Activated T-cell treated with anti-CD3 and anti-CD28 coated beads for 4 hours (primary cell): ENCODE data around the gene RABAC1.
A peak's percentile ranks its signal among the peaks of the same experiment; 100 is the strongest.
"Not testable (repeated sequence)": the region's sequence is repeated elsewhere in the genome, so short reads cannot be mapped to it uniquely, and the experiment has no call there.

Experiments
- DNase-seq: peaks from one replicate; pipeline ENCODE4 v3.0.0-alpha.2; 2020

The RABAC1 gene

DNA sequence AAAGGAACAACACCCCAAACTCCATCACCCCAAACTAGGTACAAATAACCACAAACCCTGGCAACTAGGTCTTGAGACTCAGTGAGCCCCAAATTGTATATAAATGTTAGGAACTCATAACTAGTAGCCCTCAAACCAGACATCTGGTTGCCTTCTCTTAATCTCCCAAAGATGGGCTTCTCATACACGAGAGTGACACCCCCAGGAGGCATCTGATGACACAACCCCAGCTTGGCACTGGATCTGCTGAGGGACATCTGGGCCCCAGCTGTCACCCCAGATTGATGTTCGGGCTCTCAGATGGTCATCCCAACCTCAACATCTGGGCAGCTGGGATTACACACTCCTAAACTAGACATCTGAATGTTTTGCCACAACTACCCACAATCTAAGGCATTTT, 14.8 kb downstream of the RABAC1 start:
- DNase-seq = no peak

DNA sequence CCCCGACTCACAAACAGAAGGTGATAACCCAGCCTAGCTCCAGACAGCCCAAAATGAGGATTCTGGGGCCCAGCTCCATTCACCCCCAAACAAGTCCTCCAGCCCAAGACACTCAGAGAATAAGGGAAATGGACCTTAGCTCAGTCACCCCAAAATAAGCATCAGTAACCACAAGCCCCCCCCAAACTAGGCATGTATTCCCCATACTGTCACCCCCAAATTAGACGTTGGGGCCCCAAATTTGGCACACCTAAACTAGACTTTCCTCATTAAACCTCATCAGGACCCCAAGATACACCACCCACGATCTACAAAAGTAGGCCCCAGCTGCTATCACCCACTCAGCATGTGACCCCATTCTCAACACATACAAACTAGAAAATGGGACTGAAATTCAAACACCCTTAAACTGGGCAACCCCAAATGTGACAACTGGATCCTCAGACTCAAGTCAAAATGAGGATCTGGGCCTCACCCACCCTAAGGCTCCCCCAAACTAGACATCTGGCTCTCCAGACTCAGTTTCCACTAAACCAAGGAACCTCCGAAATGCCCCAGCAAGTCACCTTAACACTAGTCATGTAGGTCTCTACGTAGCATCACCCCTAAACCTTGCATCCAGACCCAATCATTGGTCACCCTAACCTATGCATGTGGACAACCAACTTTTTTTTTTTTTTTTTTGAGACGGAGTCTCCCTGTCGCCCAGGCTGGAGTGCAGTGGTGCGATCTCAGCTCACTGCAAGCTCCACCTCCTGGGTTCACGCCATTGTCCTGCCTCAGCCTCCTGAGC, 17.5 kb downstream of the RABAC1 start:
- no peak for DNase-seq

DNA sequence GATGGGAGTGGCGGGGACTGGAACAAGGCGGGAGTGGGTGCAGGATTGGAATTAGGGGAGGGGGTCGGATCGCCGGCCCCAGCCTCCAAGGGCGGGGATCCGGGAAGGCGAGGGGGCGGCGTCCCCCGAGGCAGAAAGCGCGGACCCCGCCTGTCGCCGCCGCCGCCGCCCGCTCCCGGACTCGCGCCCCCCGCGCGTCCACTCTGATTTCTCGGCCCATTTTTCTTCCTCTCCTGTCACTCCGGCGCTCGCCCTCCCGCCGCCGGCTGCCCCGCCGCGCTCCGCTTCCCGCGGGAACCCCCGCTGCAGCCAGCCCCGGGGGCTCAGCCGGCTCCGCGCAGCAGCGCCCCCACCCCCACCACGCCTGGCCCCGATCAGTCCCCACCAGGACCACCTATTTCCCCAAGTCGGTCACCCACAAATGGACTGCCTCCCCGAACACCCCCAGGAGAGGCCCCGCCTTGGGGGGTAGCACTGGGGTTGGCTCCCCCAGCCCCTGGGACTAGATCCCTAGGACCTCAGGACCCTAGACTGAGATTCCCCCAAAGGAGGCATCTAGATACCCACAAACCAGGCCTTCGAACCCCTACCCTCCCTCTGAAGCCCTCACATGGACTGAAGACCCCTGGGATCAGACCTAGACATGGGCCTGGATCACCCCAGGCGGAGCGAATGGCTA, 18.3 kb downstream of the RABAC1 start:
- DNase-seq = no peak

DNA sequence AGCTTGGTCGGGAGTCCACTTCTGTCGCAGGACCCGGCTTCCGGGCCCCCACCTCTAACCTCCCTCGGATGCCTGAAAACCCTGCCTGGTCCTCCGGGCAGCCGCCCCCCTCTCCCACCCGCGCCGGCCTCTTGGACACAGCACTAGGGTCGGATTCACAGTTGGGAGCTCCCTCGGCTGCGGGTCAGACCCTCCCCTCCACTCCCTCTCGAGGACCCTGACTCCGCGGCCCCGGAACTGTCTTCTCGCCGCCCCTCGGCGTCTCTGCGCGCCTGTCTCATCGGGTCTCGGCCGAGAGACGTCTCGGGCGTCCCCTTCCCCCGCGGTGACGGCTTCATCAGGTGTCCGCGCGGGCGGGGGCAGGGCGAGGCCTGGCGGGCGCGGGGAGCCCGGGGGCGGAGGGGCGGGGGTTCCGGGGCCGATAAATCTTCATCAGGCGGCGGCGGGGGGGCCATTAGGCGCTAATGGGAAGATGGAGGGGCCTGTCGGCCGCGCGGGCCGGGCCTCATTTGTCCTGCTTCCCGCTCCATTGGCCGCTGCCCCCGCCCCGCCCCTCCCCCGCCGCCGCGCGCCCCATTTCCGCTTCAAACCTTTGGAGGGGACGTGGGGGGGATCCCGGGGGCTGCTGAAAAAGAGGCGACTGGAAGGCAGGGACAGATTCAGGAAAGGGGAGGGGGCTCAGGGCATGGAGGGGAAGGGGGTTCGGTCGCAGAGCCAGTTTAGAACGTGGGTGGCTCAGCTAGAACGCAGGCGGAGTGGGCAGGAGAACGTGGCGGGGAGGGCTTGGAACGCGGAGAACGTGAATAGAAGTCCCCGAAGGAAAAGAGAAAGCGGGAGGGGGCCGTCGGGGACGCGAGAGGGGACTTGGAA, 19.0 kb downstream of the RABAC1 start:
- DNase-seq = peak; percentile 61

DNA sequence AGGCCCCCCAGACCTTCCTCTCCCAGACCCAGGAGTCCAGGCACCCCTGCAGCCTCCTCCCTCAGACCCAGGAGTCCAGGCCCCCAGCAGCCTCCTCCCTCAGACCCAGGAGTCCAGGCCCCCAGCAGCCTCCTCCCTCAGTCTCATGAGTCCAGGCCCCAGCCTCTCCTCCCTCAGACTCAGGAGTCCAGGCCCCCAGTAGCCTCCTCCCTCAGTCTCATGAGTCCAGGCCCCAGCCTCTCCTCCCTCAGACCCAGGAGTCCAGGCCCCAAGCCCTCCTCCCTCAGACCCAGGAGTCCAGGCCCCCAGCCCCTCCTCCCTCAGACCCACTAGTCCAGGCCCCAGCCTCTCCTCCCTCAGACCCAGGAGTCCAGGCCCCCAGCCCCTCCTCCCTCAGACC, 19.9 kb downstream of the RABAC1 start:
- not testable (repeated sequence) for DNase-seq

DNA sequence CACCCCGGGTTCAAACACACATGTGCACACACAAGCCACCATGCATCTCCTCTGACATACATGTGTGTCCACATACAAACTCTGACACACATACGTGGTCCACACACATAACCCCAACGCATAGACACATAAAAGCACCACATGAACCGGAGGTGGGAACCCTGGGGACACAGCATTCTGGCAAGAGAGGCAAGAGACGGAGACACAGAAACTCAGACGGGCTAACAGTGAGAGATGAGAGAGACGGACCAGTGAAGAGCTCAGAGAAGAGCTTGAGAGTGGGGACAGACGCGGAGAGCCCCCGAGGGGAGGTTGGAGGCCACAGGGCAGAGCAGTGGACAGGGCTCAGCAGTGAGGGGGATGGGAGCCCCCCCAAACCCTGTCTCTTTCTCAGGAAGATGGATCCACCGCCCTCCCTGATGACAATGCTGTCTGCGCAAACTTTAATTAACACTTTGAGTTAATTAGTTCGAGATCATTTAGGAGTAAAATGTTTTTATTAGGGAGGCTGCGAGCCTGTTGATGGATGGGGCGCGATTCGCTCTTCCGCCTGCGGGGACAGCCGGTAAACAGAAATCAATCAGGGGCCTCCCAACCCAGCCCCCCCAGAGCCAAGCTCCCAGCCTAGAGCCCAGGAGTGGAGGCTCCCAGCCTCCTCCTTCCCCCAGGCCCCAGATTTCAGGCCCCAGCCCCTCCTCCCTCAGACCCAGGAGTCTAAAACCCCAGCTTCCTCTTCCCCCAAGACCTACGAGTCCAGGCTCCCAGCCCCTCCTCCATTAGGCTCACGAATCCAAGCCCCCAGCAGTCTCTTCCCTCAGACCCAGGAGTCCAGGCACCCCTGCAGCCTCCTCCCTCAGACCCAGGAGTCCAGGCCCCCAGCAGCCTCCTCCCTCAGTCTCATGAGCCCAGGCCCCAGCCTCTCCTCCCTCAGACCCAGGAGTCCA, 21.3 kb downstream of the RABAC1 start:
- DNase-seq = no peak

DNA sequence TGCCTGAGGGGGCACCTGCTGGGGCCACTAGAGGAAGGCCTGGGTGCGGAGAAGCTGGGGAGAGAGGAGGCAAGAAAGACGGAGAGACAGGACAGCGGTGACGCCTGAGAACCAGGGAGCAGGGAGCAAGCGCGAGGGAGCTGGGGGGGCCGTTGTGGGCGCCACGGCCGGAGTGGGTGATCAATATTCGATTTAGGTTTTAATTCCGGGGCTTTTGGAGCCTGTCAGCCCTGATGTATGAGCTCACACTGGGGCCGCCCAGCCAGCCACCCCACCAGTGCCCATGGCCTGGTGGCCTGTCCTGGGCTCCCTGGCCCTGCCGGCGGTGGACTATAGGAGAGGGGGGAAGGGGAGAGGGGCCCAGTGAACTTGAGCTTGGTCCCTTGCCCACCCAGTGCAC, 22.2 kb downstream of the RABAC1 start:
- DNase-seq = no peak

DNA sequence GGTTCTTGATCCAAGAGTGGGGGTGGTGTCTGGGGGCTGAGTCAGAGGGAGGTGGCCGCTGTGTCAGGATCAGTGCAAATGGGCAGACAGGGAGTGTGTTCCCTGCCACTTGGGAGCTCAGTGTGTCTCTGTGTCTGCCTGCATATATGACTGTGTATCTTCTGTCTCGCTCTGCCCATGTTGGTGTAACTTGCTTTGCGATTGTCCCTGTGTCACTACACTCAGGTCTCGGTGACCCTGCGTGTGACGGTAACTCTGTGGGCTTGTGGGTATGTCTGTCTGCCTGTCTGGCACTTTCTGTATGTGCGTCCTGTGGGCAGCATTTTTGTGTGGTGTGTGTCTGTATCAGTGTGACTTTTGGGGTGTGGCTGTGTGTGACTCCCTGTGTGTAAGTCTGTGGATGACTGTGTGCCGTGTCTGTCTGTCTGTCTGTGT, 22.7 kb downstream of the RABAC1 start:
- no peak for DNase-seq

DNA sequence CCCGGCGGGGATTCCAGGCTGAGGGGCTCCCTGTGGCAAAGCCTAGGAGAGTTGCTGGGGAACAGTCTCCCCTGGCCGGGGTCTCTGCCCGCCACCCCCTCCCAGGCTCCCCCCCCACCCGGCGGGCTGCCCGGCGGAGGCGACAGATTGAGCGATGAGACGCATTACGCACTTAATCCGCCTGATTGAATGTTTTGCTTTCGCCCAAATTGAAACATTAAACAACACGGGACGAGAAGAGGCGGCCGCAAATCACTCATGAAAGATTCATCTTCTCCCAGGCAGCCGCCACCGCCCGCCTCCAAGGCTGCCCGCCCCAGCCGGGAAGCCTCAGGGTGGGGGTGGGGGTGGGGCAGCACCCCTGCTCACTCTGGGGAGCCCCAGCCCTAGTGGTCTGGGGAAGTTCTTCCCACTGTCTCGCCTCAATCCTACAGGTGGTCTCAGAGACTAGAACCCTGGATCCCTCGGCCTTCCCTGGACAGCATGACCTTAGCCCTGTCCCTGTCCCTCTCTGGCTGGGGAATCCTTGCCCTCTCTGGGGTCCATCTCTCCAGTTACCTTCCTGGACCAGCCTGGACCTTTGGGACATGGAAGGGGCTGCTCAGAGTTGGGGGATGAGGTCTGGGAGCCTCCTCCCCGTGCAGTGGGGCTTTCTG, 23.2 kb downstream of the RABAC1 start:
- no peak for DNase-seq

DNA sequence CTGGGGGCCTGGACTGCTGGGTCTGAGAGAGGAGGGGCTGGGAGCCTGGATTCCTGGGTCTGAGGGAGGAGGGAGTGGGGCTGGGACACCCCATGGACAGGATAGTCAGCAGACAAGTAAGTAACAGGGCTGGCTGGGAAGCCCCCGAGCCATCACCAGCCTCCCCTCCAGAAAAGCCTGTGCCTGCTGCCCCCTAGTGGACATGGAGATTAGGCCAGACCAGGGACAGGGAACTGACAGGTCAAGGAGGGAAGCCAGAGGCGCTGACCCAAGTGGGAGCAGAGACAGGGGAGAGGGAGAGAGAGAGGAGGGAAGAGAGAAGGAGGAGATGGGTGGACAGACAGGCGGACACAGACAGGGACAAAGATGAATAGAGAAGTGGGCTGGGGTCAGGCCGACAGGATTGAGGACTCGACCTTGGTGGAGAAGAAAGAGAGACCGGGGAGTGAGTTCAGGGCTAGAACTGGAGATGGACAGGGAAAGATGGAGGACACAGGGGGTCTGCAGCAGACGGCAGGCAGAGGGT, 24.2 kb downstream of the RABAC1 start:
- peak; percentile 74 for DNase-seq

DNA sequence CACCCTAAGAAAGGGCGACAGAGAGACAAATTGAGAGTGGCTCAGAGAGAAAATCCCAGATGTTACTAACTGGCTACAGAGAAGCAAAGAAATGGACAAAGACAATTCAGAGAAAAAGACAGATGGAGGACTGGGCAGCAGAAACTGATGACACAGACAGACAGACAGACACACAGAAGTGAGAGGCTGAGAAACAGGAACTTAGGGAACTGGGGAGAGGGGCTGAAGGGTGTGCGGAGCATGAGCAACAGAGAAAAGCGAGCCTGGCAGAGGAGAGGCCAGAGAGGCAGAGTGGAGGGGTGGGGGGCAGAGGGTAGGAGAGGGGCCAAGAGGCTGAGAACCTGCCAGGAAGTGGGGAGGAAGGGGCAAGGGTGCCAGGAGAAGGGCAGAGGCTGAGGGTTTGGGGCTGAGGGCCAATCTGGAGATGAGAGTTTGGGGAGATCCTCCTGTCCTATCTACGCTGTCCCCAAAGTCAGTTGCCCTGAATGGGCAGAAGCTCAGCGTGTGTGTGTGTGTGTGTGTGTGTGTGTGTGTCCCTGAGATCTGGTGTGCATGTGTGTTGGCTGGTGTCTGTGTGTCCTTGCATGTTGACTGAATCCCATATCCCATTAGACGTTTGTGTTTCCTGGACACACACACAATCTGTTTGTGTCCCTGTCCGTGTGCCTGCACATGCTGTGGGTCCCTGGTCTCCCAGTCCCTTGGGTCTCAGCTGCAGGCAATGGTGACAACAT, 25.3 kb downstream of the RABAC1 start:
- no peak for DNase-seq

DNA sequence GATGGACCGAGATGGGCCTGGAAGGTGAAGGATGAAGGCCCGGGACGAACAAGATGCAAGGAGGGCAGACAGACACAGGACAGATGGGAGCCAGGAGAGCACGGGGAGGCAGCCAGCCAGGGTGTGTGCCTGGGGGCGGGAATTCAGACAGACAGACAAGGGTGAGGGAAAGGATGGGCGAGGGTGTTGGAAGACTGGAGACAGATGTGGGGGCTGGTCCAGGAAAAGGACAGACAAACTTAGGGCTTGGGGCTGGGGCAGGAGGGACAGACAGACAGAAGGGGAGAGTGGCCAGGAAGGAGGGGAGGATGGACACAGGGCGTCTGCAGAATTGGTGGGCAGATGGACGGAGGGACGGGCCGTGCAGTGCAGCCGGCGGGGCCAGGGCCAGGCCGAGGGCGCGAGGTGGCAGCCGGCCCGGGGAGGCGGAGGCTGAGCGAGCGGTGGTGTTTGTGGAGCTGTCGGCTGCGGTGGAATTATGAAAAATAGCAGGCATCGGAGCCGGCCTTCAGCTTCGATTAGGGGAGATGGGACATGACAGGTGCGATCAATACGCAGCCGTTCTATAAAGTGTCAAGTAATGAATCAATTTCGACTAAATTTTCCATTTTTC, 26.3 kb downstream of the RABAC1 start:
- no peak for DNase-seq

DNA sequence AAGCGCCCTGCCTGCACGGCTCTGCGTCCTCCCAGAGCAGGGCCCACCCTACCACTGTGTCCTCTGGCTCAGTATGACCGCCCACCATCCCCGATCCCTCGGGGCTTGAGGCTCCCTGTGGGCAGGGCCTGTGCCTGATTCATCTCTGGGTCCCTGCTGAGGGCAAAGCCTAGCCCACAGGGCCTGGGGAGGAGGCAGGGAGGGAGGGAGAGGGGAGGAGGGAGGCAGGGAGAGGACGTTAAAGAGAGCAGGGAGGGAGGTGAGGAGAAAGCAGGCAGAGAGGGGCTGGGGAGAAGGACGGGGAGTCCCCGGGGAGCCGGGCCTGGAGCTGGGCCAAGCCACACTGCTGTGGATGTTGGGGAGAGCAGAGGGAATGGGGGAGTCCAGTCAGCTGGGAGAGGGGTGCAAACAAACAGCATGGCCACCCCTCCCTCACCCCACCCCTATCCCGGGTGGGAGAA, 26.8 kb downstream of the RABAC1 start:
- DNase-seq = no peak

DNA sequence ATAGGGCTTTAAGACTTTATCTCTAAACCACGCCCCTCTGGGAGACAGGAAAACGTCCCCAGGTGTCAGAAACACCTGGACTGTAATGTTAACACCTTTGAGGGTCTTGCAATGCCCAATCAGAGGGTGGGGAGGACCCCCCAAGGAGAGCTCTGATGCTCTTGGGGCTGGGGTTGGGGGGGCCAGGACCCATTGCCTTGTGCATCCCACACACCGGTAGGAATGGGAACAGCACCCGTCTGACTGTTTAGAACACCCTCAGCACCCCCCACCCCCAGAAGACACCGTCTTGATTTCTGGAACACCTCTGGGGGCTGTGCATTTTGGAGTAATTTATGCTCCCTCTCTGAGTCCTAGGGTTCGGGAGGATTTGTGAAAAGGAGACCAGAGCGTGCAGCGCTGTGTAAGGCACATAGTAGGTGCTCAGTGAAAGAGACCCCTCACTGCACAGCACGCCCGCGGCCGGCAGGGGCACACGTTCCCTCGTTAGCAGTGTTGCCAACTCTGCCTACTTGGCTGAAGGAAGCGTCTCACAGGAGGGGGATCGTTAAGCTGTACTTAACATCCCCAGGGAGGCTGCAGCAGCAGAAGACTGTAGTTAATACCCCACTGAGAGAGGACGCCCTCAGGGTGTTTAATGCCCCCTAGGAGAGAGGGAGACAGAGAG, 28.1 kb downstream of the RABAC1 start:
- DNase-seq = no peak

DNA sequence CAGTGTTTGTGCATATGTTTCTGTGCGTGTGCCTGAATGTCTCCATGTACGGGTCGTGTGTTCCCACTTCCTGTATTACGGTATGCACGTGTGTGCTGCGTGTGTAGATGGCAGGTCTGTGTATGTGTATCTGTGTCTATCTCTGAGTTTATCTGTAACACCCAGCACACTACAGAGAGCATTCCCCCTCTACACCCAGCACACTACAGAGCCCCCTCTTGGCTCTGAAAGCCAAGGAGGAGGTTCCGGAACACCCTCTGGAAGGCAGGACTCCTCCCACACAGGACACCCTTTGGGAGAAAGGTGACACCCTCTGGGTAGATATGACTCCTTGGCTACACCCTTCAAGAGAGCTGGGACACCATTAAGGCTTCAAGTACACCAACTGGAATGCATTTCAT, 28.8 kb downstream of the RABAC1 start:
- DNase-seq = no peak

DNA sequence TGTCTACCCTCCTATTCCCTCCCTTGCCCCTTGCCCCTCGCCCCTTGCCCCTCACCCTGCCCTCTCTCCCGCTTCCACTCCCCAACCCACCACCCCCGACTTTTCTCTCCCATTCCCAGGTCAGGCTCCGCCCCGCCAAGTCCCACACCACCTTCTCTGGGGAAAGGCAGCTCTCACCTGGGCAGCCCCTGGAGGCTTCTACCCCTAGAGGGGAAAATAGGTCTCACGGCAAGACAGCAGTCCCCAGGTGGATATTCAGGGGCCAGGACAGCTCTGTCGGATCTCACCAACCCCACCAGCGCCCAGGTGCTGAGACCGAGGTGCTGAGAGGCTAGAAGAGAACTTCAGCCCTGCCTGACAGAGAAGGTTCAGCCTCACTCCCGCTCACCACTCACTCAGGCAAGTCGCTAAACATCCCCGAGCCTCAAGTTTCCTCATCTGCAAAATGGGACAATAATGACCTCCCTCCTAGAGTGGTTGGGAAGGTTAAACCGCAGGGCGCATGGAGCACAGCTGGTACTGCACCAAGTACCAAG, 29.5 kb downstream of the RABAC1 start:
- no peak for DNase-seq

DNA sequence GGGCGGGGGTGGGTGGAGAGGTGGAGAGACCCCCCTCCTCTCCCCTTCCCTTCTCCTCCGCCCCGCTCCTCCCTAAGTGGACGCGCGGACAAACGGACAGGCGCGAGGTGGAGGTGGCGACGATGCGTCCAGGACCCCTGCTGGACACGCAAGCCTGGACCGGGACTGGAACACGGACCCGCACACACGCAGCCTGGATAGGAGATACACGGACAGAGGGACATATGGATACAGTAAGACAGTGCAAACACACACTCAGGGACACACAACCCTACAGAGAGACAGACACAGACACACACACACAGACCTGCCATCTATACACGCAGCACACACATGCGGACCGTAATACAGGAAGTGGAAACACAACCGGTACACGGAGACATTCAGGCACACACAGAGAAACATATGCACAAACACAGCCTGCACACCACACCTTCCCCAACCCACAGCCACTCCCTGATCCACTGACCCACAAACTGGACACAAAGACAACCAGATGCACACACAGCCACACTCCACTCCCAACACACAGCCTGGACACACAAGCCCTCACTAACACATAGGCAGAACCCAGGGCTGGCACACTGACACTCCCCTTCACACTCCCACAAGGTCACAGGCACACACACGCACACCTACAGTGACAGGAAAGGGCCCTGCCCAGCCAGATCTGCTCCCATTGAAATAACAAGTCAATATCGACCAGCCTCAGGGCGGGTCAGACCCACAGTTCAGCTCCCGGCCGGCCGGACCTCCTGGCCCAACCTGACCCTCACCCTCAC, 30.2 kb downstream of the RABAC1 start:
- no peak for DNase-seq

DNA sequence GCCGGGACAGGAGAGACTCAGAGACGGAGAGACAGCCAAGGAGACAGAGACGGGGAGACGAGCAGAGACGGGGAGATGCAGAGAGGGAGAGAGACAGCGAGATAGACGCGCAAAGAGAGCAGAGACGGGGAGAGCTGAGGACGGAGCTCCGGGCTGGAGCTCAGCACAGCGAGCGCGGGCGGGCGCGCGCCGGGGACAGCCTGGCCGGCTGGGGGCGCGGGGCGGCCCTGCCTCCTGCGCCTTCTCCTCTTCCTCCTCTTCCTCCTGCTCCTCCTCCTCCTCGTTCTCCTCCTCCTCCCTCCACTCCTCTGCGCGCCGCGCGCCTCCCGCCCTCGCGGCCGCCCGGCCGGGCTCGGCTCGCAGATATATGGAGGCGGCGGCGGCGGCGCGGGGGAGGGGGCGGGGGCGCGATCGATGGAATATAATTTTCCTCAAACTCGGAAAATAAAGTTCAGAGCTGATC, 30.9 kb downstream of the RABAC1 start, which contains the start of gene ERFL:
Gene ERFL, minus strand, starts transcription at position 229 of the 463 bp plus-strand sequence. CDS start 15,530 bp downstream, outside the sequence.
- no peak for DNase-seq
